IPS-18a (cell line): ENCODE results near the gene TRIO.

Source experiments
- H3K27ac ChIP-seq: one replicate; pipeline ENCODE4 v1.5.1; 2013; ENCODE audit warnings: low read length
- H3K27me3 ChIP-seq: one replicate; pipeline ENCODE4 v1.6.1; 2013; ENCODE audit warnings: mild to moderate bottlenecking, low read length; ENCODE audit not compliant: control insufficient read depth, insufficient read depth
- H3K36me3 ChIP-seq: one replicate; pipeline ENCODE4 v1.6.1; 2013; ENCODE audit warnings: low read depth, low read length; ENCODE audit not compliant: control insufficient read depth
- H3K4me1 ChIP-seq: one replicate; pipeline ENCODE4 v1.6.1; 2013; ENCODE audit warnings: low read depth, low read length; ENCODE audit not compliant: control insufficient read depth
- H3K4me3 ChIP-seq: one replicate; pipeline ENCODE4 v1.5.1; 2013; ENCODE audit warnings: low read length
- H3K9ac ChIP-seq: one replicate; pipeline ENCODE4 v1.6.1; 2013; ENCODE audit warnings: mild to moderate bottlenecking, low read length, moderate library complexity
- H3K9me3 ChIP-seq: one replicate; pipeline ENCODE4 v1.6.1; 2013; ENCODE audit warnings: low read depth, low read length; ENCODE audit not compliant: control insufficient read depth

TRIO gene

DNA sequence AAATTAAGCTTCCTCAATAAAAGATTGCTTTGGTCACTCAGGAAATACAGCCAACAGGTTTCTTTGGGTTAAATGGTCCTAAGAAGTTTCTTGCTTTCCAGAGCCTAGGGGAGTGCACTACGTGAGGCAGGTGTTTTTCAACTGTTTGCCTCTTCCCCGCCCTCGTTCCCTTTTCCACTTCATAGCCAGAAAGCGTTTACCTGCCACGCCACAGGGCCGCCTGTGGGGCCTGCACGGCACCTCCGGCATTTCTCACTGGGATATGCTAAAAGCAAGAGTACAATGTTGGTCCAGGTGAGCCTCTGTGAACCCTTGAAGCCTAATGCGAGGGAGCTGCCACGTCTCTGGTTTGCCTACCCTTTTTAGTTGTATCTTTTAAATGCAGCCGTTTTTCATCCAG is 270.9 kb downstream of the TRIO start:
- Histone ChIP-seq H3K4me3 (no peak overlapping the region), H3K27me3 (no peaks in the 10 kb centered on the region), H3K36me3 (peaks cover 19% of the 10 kb centered on the region), H3K4me1 (peaks cover 28% of the 10 kb centered on the region), H3K9ac (no peak overlapping the region), H3K27ac (no peak overlapping the region), H3K9me3 (no peaks in the 10 kb centered on the region)

DNA sequence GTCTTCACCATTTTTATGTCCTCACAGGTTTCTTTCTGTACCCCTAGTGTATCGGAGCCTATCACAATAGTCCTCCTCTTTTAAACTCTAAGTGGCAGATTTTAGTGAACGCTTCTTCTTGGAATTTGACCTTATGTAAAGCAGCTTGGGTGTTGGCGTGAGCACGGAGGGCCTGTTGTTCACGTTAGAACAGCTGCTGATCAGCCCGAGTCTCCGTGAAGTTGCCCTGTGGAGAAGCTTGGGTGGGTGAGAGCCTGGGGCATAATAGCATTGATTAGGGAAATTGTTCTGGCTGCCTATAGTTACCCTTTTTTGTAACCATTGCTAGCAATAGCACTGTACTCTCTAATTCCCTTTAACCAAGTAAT is 271.5 kb downstream of the TRIO start:
- no peak overlapping the region for H3K9ac ChIP-seq
- H3K27me3 ChIP-seq: no peaks in the 10 kb centered on the region
- no peak overlapping the region for H3K27ac ChIP-seq
- H3K4me1 ChIP-seq: peaks cover 28% of the 10 kb centered on the region
- peaks cover 18% of the 10 kb centered on the region for H3K36me3 ChIP-seq
- no peaks in the 10 kb centered on the region for H3K9me3 ChIP-seq
- H3K4me3 ChIP-seq: no peak overlapping the region

DNA sequence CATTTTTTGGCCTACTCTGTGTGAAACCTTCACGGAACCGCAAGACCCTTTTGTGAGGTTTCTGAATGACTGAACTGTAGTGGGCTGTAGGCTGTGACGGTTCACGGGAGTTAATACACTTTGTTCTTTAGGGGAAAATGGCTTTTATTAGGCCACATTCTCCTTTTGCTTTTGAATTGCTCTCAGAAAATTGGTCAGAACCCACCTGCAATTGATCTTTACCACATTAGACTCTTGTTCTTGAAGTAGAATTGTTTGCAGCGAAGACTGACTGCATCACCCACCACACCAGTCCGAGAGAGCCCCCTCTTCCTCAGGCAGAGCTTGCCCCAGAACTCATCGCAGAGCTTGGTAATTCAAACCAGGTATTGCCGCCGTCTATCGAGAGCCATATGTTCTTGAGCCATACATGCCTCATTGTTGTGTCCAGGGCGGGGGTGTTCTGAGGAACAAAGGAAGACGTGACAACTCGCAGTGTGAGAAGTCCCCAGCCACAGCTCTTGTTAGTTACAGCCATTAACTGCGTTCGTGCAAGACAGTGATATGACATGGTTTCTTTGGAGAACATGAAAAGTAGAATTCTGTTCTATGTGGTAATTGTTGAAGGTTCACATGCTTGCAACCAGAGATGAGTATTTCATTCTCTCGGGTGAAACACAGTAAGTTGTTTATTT is 272.0 kb downstream of the TRIO start:
- Histone ChIP-seq H3K9ac (no peak overlapping the region), H3K9me3 (no peaks in the 10 kb centered on the region), H3K36me3 (peaks cover 22% of the 10 kb centered on the region), H3K4me1 (peaks cover 28% of the 10 kb centered on the region), H3K27ac (no peak overlapping the region), H3K4me3 (no peak overlapping the region), H3K27me3 (no peaks in the 10 kb centered on the region)

DNA sequence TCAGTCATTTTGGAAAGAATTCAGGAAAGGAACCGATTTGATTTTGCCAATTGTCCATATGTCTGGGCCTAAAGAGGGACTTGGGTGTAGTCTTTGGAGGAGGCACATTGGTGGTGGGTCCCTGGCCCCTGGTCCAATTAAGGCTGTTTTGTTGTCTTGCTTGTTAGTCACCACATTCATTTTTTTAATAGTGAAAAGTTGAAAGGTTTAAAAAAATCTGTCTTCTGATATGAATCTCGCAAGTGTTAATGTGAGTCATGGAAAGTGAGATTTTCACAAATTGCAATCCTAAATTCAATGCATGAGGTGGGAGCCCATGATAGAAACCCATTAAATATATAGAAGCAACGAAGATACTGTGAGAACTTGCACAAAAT is 272.5 kb downstream of the TRIO start:
- H3K4me3 ChIP-seq: no peak overlapping the region
- H3K9me3 ChIP-seq: no peaks in the 10 kb centered on the region
- H3K36me3 ChIP-seq: peaks cover 21% of the 10 kb centered on the region
- no peak overlapping the region for H3K9ac ChIP-seq
- no peaks in the 10 kb centered on the region for H3K27me3 ChIP-seq
- H3K4me1 ChIP-seq: peaks cover 28% of the 10 kb centered on the region
- no peak overlapping the region for H3K27ac ChIP-seq

DNA sequence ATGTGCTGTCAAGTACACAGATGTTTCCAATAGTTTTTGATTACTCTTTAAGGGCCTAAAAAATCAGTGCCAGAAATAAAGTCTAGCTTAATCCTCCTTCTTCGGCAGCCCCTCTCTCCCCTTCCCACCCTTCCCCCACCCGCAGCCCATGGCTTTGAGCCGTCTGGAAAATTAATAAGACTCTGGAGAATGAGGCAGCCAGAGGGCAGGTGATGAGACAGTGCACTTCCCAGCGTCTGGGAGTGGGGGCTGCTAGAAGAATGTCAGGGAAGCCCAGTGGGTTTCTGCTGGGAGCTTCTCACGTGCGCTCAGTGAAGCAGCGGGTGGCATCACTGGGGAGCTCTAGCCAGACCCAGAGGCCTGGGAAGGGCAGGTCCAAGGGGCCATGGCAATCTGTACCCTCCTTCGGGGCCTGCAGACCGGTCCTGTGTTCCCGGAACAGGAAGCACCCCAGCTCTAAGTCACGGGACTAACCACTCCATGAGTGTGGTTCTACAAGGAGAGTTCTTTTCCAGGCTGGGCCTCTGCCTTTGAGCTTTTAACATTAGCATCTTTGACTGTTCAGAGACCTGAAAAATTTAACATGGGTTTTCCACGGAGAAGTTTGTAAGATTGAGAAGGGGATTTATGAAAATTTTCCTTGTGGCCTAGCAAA is 273.6 kb downstream of the TRIO start:
- H3K27me3 ChIP-seq: no peaks in the 10 kb centered on the region
- H3K4me1 ChIP-seq: peaks cover 28% of the 10 kb centered on the region
- H3K9me3 ChIP-seq: no peaks in the 10 kb centered on the region
- H3K27ac ChIP-seq: no peak overlapping the region
- no peak overlapping the region for H3K4me3 ChIP-seq
- peaks cover 15% of the 10 kb centered on the region for H3K36me3 ChIP-seq
- H3K9ac ChIP-seq: no peak overlapping the region

DNA sequence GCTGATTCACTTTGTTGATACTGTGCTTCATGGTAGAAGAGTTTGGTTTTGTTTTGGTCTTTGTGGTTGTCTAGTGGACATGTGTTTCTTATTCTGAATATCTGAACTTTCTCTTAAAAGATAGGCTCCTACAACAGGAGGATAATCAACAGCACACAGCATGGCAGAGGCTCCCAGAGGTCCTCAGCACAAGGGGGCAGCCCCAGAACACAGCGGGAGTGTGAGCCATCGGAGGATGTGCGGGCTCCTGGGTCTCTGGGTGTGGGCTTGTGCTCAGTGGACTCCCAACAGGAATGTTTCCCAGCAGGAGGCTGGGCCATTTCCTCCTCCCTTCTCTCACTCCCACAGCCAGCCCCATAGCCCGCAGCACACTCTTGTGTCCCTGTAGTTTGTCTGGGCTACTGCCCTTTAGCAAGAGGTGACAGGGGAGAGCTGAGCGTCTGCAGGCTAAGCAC is 274.2 kb downstream of the TRIO start:
- no peaks in the 10 kb centered on the region for H3K27me3 ChIP-seq
- H3K36me3 ChIP-seq: peaks cover 19% of the 10 kb centered on the region
- peaks cover 28% of the 10 kb centered on the region for H3K4me1 ChIP-seq
- no peaks in the 10 kb centered on the region for H3K9me3 ChIP-seq
- H3K4me3 ChIP-seq: no peak overlapping the region
- no peak overlapping the region for H3K9ac ChIP-seq
- H3K27ac ChIP-seq: no peak overlapping the region

DNA sequence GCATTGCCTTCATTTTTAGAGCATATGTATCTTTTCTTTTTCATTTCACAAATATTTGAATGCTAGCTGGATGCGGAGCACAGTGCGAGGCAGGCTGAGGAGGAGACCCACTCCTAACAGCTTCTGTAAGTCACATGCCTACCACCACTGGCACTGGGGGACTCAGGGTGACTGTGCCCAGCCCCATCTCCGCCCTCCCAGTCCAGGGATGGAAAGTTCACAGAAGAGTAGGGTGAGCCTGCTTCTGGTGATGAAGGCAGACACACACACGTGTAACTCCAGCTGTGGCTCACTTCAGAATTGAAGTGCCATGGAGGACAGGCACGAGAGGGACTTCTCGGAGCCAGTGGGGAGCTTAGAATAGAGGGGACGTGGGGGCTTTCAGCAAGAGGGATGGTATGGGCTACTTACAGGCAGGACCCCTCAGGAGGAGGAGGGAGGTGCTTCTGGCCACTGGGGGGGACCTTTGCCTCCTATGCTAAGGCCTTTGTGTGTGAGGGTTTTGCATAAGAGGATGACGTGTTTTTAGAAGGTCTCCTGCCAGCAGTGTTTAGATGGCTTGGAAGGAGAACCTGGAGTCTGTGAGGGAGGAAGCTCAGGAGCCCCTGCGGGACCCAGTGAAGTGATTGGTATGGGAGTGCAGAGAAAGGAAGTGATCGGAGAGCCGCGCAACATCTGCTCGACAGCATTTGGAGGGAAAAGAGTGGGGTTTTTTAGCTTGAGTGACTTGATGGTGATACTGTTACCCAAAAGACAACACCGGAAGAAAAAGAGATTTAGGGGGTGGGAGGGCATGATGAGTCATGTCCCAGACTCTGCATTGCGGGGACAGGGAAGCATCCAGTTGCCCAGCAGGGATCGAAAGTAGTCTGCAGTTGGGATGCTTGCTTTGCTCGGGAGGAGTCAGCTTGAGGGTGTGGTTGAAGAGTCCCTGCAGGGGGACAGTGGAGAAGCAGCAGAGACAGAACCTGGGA is 274.9 kb downstream of the TRIO start:
- H3K27ac ChIP-seq: no peak overlapping the region

DNA sequence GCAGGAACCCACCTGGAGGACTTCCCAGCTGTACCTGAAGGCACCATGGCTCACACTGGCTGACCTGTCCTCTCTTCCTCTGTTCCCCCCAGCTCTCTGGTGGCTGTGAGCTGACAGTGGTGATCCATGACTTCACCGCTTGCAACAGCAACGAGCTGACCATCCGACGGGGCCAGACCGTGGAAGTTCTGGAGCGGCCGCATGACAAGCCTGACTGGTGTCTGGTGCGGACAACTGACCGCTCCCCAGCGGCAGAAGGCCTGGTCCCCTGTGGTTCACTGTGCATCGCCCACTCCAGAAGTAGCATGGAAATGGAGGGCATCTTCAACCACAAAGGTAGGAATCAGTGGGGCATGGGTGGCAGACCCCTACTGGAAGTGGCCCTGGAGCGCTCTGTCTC is 276.5 kb downstream of the TRIO start:
- H3K27ac ChIP-seq: no peak overlapping the region
- H3K9ac ChIP-seq: no peak overlapping the region
- peaks cover 28% of the 10 kb centered on the region for H3K4me1 ChIP-seq
- H3K4me3 ChIP-seq: no peak overlapping the region
- H3K36me3 ChIP-seq: peaks cover 18% of the 10 kb centered on the region
- no peaks in the 10 kb centered on the region for H3K9me3 ChIP-seq
- H3K27me3 ChIP-seq: no peaks in the 10 kb centered on the region

More for the DNA sequence above, 274.9 kb downstream of the TRIO start:
- Histone ChIP-seq H3K9me3 (no peaks in the 10 kb centered on the region), H3K27me3 (no peaks in the 10 kb centered on the region), H3K9ac (no peak overlapping the region), H3K4me1 (peaks cover 28% of the 10 kb centered on the region), H3K4me3 (no peak overlapping the region), H3K36me3 (peaks cover 21% of the 10 kb centered on the region)

DNA sequence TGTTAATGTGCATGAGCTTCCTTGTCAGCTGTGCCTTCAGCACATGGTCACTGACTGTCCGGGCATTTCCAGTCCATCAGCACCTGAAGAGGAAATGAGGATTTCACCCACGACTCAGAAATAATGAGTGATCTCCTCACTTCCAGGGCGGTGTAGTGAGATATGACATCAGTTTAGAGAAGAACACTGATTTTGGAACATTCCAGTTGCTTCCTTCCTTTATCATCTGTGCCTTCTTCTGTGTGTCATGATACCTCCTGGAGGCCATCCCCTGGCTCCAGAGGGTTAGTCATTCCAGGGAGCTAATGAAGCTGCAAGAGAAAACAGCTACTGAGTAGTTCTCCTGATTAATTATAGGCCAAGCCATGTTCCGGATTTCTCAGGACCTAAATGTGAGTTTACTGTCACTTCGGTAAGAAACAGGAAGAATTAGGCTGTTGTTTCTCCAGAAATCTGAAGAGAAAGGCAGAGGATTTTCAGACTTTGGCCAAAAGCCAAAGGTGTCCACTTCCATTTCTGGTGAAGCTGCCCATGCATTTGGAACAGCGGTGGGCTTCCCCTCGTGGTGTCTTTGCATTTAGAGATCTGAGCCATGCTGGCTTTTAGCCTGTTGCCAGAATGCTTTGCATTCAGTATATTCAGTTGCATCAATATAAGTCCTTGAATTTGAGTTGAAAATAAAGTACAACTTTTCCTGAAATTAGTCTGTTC is 277.1 kb downstream of the TRIO start:
- peaks cover 30% of the 10 kb centered on the region for H3K4me1 ChIP-seq
- no peaks in the 10 kb centered on the region for H3K9me3 ChIP-seq

DNA sequence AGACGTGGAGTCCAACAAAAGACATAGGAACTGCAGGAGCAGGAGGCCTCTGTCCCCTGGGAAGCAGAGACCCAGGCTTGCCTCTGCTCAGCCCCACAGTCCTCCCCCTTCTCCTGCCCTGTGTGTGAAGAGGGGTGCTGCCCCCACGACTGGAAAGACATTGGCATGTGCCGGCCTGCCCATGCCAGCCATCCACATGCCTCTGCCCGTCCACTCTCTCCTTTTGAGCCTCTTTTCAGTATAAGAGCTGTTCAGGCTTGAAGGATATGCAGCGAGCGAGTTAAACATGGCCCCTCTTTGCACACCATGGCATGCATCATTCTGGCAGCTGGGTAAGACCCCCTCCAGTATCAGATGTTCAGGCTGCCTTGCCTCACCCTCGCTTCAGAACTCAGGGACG is 278.7 kb downstream of the TRIO start:
- H3K27ac ChIP-seq: no peak overlapping the region
- peaks cover 17% of the 10 kb centered on the region for H3K36me3 ChIP-seq

More for the DNA sequence above, 277.1 kb downstream of the TRIO start:
- Histone ChIP-seq H3K36me3 (peaks cover 17% of the 10 kb centered on the region), H3K4me3 (no peak overlapping the region), H3K9ac (no peak overlapping the region), H3K27ac (no peak overlapping the region), H3K27me3 (no peaks in the 10 kb centered on the region)

More for the DNA sequence above, 278.7 kb downstream of the TRIO start:
- H3K4me1 ChIP-seq: peaks cover 30% of the 10 kb centered on the region
- no peak overlapping the region for H3K9ac ChIP-seq
- H3K27me3 ChIP-seq: no peaks in the 10 kb centered on the region
- no peak overlapping the region for H3K4me3 ChIP-seq
- H3K9me3 ChIP-seq: no peaks in the 10 kb centered on the region
